ENCODE results near the gene LGR4.
A peak's percentile ranks its signal among the peaks of the same experiment; 100 is the strongest.

DNA sequence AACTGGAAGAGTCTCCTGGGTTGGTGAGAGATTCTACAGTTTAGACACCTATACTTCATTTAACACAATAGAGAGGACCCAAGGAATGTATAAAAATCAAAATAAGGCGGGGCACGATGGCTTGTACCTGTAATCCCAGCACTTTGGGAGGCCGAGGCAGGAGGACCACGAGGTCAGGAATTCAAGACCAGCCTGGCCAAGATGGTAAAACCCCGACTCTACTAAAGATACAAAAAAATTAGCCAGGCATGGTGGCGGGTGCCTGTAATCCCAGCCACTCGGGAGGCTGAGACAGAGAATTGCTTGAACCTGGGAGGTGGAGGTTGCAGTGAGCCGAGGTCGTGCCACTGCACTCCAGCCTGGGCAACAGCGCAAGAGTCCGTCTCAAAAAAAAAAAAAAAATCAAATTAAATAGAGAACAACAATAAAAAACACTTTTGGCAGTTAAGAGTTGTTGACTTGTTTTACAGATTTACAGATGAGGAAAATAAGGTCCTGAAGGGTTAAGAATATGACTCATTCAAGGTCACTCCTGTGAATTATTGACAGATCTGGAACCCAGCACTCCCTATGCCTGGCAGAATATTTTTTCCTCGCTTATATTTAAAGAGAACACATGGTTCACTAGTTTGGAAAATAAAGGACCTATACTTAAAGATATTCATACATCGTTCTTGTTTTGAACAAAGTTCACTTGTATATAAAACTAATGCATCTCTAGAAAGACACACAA lies 5.2 kb downstream of the LGR4 start:
- TF ChIP-seq ETV6 (CRISPR knock-in tag; conservative IDR thresholded peaks at IDR 0.05): no peak
- TF ChIP-seq, protein P1, sequence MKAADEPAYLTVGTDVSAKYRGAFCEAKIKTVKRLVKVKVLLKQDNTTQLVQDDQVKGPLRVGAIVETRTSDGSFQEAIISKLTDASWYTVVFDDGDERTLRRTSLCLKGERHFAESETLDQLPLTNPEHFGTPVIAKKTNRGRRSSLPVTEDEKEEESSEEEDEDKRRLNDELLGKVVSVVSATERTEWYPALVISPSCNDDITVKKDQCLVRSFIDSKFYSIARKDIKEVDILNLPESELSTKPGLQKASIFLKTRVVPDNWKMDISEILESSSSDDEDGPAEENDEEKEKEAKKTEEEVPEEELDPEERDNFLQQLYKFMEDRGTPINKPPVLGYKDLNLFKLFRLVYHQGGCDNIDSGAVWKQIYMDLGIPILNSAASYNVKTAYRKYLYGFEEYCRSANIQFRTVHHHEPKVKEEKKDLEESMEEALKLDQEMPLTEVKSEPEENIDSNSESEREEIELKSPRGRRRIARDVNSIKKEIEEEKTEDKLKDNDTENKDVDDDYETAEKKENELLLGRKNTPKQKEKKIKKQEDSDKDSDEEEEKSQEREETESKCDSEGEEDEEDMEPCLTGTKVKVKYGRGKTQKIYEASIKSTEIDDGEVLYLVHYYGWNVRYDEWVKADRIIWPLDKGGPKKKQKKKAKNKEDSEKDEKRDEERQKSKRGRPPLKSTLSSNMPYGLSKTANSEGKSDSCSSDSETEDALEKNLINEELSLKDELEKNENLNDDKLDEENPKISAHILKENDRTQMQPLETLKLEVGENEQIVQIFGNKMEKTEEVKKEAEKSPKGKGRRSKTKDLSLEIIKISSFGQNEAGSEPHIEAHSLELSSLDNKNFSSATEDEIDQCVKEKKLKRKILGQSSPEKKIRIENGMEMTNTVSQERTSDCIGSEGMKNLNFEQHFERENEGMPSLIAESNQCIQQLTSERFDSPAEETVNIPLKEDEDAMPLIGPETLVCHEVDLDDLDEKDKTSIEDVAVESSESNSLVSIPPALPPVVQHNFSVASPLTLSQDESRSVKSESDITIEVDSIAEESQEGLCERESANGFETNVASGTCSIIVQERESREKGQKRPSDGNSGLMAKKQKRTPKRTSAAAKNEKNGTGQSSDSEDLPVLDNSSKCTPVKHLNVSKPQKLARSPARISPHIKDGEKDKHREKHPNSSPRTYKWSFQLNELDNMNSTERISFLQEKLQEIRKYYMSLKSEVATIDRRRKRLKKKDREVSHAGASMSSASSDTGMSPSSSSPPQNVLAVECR (CRISPR knock-in tag; IDR thresholded peaks at IDR 0.05; ENCODE audit: borderline replicate concordance): no peak; the same call in 1 of the 2 replicates
- no peak for TF ChIP-seq ZFP37 (CRISPR knock-in tag; IDR thresholded peaks at IDR 0.05; ENCODE audit: borderline replicate concordance)
- TF ChIP-seq, protein P2, sequence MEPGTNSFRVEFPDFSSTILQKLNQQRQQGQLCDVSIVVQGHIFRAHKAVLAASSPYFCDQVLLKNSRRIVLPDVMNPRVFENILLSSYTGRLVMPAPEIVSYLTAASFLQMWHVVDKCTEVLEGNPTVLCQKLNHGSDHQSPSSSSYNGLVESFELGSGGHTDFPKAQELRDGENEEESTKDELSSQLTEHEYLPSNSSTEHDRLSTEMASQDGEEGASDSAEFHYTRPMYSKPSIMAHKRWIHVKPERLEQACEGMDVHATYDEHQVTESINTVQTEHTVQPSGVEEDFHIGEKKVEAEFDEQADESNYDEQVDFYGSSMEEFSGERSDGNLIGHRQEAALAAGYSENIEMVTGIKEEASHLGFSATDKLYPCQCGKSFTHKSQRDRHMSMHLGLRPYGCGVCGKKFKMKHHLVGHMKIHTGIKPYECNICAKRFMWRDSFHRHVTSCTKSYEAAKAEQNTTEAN (CRISPR knock-in tag; conservative IDR thresholded peaks at IDR 0.05): no peak
- no peak for TF ChIP-seq HDAC2 (CRISPR knock-in tag; IDR thresholded peaks at IDR 0.05)
- no peak for TF ChIP-seq ZNF747 (CRISPR knock-in tag; IDR thresholded peaks at IDR 0.05; ENCODE audit: borderline replicate concordance)
- TF ChIP-seq HDAC6 (IDR thresholded peaks at IDR 0.05; ENCODE audit: low read depth, low read length): no peak
- TF ChIP-seq ADNP (CRISPR knock-in tag; IDR thresholded peaks at IDR 0.05): no peak
- no peak for TF ChIP-seq CBX5 (CRISPR knock-in tag; IDR thresholded peaks at IDR 0.05; ENCODE audit: borderline replicate concordance)
- peak; percentile 93 for TF ChIP-seq HNRNPUL1 (IDR thresholded peaks at IDR 0.05; ENCODE audit: low read depth, low read length)
- TF ChIP-seq MTF2 (CRISPR knock-in tag; IDR thresholded peaks at IDR 0.05; ENCODE audit: borderline replicate concordance): no peak
- TF ChIP-seq, protein P3, sequence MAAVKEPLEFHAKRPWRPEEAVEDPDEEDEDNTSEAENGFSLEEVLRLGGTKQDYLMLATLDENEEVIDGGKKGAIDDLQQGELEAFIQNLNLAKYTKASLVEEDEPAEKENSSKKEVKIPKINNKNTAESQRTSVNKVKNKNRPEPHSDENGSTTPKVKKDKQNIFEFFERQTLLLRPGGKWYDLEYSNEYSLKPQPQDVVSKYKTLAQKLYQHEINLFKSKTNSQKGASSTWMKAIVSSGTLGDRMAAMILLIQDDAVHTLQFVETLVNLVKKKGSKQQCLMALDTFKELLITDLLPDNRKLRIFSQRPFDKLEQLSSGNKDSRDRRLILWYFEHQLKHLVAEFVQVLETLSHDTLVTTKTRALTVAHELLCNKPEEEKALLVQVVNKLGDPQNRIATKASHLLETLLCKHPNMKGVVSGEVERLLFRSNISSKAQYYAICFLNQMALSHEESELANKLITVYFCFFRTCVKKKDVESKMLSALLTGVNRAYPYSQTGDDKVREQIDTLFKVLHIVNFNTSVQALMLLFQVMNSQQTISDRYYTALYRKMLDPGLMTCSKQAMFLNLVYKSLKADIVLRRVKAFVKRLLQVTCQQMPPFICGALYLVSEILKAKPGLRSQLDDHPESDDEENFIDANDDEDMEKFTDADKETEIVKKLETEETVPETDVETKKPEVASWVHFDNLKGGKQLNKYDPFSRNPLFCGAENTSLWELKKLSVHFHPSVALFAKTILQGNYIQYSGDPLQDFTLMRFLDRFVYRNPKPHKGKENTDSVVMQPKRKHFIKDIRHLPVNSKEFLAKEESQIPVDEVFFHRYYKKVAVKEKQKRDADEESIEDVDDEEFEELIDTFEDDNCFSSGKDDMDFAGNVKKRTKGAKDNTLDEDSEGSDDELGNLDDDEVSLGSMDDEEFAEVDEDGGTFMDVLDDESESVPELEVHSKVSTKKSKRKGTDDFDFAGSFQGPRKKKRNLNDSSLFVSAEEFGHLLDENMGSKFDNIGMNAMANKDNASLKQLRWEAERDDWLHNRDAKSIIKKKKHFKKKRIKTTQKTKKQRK (IDR thresholded peaks at IDR 0.05; ENCODE audit: low read length): no peak
- TF ChIP-seq NCOR1 (IDR thresholded peaks at IDR 0.05; ENCODE audit: borderline replicate concordance, low read length): peak; percentile 23; the same call in 1 of the 2 replicates
- 0 out of 2 replicates have a peak, but pooled peaks have one; percentile 40 for TF ChIP-seq ZNF605 (CRISPR knock-in tag; IDR thresholded peaks at IDR 0.05)

Data from HepG2 (cell line).